Gastroesophageal sphincter (tissue), 4 donors: ENCODE results near the gene ABHD8. TPM values are rescaled to one million over a fixed set of nuclear protein-coding genes. Genes with fewer than 3 reads are reported as not detected.

Experiments used
- ATAC-seq: fragments of 150-250 bp; one replicate; pipeline ENCODE4 v1.9.1; 2016; ENCODE audit warnings: mild to moderate bottlenecking, moderate library complexity
- H3K27ac ChIP-seq, 4 donors: fragments of 200-600 bp; sonication (generic) in 3 of 4; 1 replicate in 3 of 4; 2 replicates in 1 of 4; pipeline ENCODE4 v1.5.1; 2016 to 2019
- H3K27me3 ChIP-seq: fragments of 200-600 bp; sonication (generic); one replicate; pipeline ENCODE4 v1.5.1; 2019
- H3K36me3 ChIP-seq, 2 donors: fragments of 200-600 bp; sonication (generic); one replicate each; pipeline ENCODE4 v1.5.1; 2019; ENCODE audit warnings: control low read depth in 1 of 2
- H3K4me1 ChIP-seq, 3 donors: fragments of 200-600 bp; sonication (generic); 1 replicate in 2 of 3; 2 replicates in 1 of 3; pipeline ENCODE4 v1.5.1; 2016 to 2019; ENCODE audit warnings: control low read depth in 2 of 3
- H3K4me3 ChIP-seq, 2 donors: fragments of 200-600 bp; sonication (generic); one replicate each; pipeline ENCODE4 v1.5.1; 2019; ENCODE audit warnings: mild to moderate bottlenecking in 1 of 2, moderate library complexity in 1 of 2
- H3K9me3 ChIP-seq, 3 donors: fragments of 200-600 bp; sonication (generic); one replicate each; pipeline ENCODE4 v1.5.1; 2017 to 2019; ENCODE audit warnings: control low read depth in 2 of 3
- CTCF ChIP-seq, 4 experiments: fragments of 200-600 bp in 2 of 4; fragments of 450-650 bp in 2 of 4; sonication (generic) in 1 of 4; IDR thresholded peaks; one replicate each; pipeline ENCODE4 v1.5.1; 2017 to 2019; ENCODE audit warnings: antibody characterized with exemption in 4 of 4, mild to moderate bottlenecking in 2 of 4, moderate library complexity in 2 of 4
- EP300 ChIP-seq: sonication (generic); formaldehyde crosslinking; IDR thresholded peaks from one replicate; pipeline ENCODE4 v1.6.1; 2017; ENCODE audit warnings: antibody characterized with exemption, mild to moderate bottlenecking
- POLR2A ChIP-seq, 2 donors: fragments of 450-650 bp; IDR thresholded peaks; one replicate each; pipeline ENCODE4 v1.6.1; 2017; ENCODE audit warnings: antibody characterized with exemption in 2 of 2, mild to moderate bottlenecking in 2 of 2, moderate library complexity in 1 of 2
- POLR2AphosphoS5 ChIP-seq: sonication (generic); formaldehyde crosslinking; IDR thresholded peaks from one replicate; pipeline ENCODE4 v1.6.1; 2017; ENCODE audit warnings: antibody characterized with exemption
- WGBS, 2 donors: methylation state at CpG; one replicate each; pipeline ENCODE4 v1.1.5; 2018; ENCODE audit warnings: low coverage in 1 of 2; 5-methylcytosine and 5-hydroxymethylcytosine counted together
- total RNA-seq, 4 donors: library from RNA; depleted of rRNA; stranded (reverse); fragments of >200 nt; gene quantifications; one replicate each; pipeline ENCODE4 v1.1.0, GENCODE V29; 2016

ABHD8 gene
- total RNA-seq, 4 donors from 2014 or later, result 13.2 to 34.4 (median 24.3) TPM

- Histone ChIP-seq H3K4me3 (no peak overlapping the region), H3K36me3 (peaks cover 0 to 31% of the 10 kb centered on the region in 2 donors), H3K4me1 (peaks cover 3 to 15% (median 8%) of the 10 kb centered on the region in 3 donors), H3K27ac (peak overlapping the region in 3 of 4 donors; percentile 69 to 84 (median 81)), H3K27me3 (no peaks in the 10 kb centered on the region), H3K9me3 (no peaks in the 10 kb centered on the region)
- TF ChIP-seq POLR2AphosphoS5, result no peak
- TF ChIP-seq EP300, result no peak
- TF ChIP-seq POLR2A (IDR thresholded peaks at IDR 0.05), result no peak
- no peak for TF ChIP-seq CTCF (IDR thresholded peaks at IDR 0.05)
- WGBS, 2 donors, result 60 to 65% methylated on average over 5 to 12 of the region's 12 CpGs
- no peak for ATAC-seq
Measured at GRCh38 chr19:17266589-17266974, 36.6 kb downstream of the ABHD8 start.

GRCh38 chr19:17266026-17266425 is 37.2 kb downstream of the ABHD8 start:
- no peak for ATAC-seq
- Histone ChIP-seq H3K27me3 (no peaks in the 10 kb centered on the region), H3K9me3 (no peaks in the 10 kb centered on the region), H3K4me3 (no peak overlapping the region), H3K4me1 (peaks cover 3 to 15% (median 8%) of the 10 kb centered on the region in 3 donors), H3K36me3 (peaks cover 0 to 25% of the 10 kb centered on the region in 2 donors), H3K27ac (peak overlapping the region in 2 of 4 donors; percentile 81 to 84)
- WGBS, 2 donors, result 33 to 83% methylated on average over 1 to 4 of the region's 7 CpGs
- TF ChIP-seq POLR2A (IDR thresholded peaks at IDR 0.05), result no peak
- TF ChIP-seq EP300, result no peak
- no peak for TF ChIP-seq POLR2AphosphoS5
- no peak for TF ChIP-seq CTCF (IDR thresholded peaks at IDR 0.05)

- Histone ChIP-seq H3K27me3 (no peaks in the 10 kb centered on the region), H3K4me3 (peak within 1 kb of the TSS in 1 of 2 donors; percentile 41)
- WGBS, 2 donors, result 17 to 67% methylated on average over 1 of the region's 5 CpGs
Measured at GRCh38 chr19:17264641-17264979, 38.6 kb downstream of the ABHD8 start, which contains the start of gene USHBP1. Gene USHBP1 (minus strand): TSS chr19:17264745. CDS start chr19:17264299, 446 bp downstream.

GRCh38 chr19:17263712-17264640 is 39.2 kb downstream of the ABHD8 start:
- no peak for ATAC-seq
- Histone ChIP-seq H3K36me3 (peaks cover 0 to 5% of the 10 kb centered on the region in 2 donors), H3K9me3 (peaks cover 0 to 8% (median 0%) of the 10 kb centered on the region in 3 donors), H3K27ac (peak overlapping the region in 3 of 4 donors; percentile 25 to 44 (median 34)), H3K4me3 (peak overlapping the region in 1 of 2 donors; percentile 41), H3K4me1 (peaks cover 3 to 15% (median 8%) of the 10 kb centered on the region in 3 donors), H3K27me3 (no peaks in the 10 kb centered on the region)
- TF ChIP-seq EP300 (no peak), POLR2AphosphoS5 (no peak), POLR2A (IDR thresholded peaks at IDR 0.05) (no peak), CTCF (IDR thresholded peaks at IDR 0.05) (no peak)
- WGBS, 2 donors, result 70 to 90% methylated on average over 2 to 12 of the region's 23 CpGs

More at GRCh38 chr19:17264641-17264979, 38.6 kb downstream of the ABHD8 start, which contains the start of gene USHBP1:
- Histone ChIP-seq H3K36me3 (peaks cover 0 to 11% of the 10 kb centered on the region in 2 donors), H3K4me1 (peaks cover 3 to 15% (median 8%) of the 10 kb centered on the region in 3 donors), H3K27ac (peak within 1 kb of the TSS in 3 of 4 donors; percentile 25 to 44 (median 34)), H3K9me3 (peaks cover 0 to 2% (median 0%) of the 10 kb centered on the region in 3 donors)
- no peak for ATAC-seq
- no peak for TF ChIP-seq EP300
- TF ChIP-seq POLR2A (IDR thresholded peaks at IDR 0.05), result no peak
- TF ChIP-seq CTCF (IDR thresholded peaks at IDR 0.05), result no peak
- TF ChIP-seq POLR2AphosphoS5, result no peak
